H1 (cell line): ENCODE measurements around the gene CDK5RAP2. TPM values are rescaled to one million over a fixed set of nuclear protein-coding genes. Genes with fewer than 3 reads are reported as not detected.

Experiments
- CEBPB ChIP-seq: IDR thresholded peaks from 2 replicates; pipeline ENCODE4 v1.6.1; 2012; ENCODE audit warnings: low read depth, low read length
- CHD7 ChIP-seq: fragments of 300-600 bp; sonication (generic); IDR thresholded peaks from 2 replicates; pipeline ENCODE4 v1.7.1; 2012; ENCODE audit warnings: low read length, moderate library complexity, mild to moderate bottlenecking, inconsistent platforms; ENCODE audit not compliant: insufficient replicate concordance
- GABPA ChIP-seq: IDR thresholded peaks from 2 replicates; pipeline ENCODE4 v1.6.1; 2011; ENCODE audit warnings: mild to moderate bottlenecking, low read length, moderate library complexity, borderline replicate concordance; ENCODE audit not compliant: insufficient read depth
- HDAC6 ChIP-seq: IDR thresholded peaks from one replicate; pipeline ENCODE4 v1.7.1; 2012; ENCODE audit warnings: low read depth, mild to moderate bottlenecking, inconsistent platforms, low read length, moderate library complexity
- MAFK ChIP-seq: IDR thresholded peaks from 2 replicates; pipeline ENCODE4 v1.6.1; 2012; ENCODE audit warnings: low read depth, mild to moderate bottlenecking, improper control_type of control experiment, low read length
- PHF8 ChIP-seq: fragments of 200-600 bp; sonication (generic); conservative IDR thresholded peaks from 2 replicates; pipeline ENCODE4 v1.7.1; 2012; ENCODE audit warnings: low read depth, mild to moderate bottlenecking, inconsistent platforms, low read length, moderate library complexity
- TAF1 ChIP-seq: IDR thresholded peaks from 2 replicates; pipeline ENCODE4 v1.6.1; 2011; ENCODE audit warnings: mild to moderate bottlenecking, low read depth, low read length
- TAF7 ChIP-seq: optimal IDR thresholded peaks from 2 replicates; pipeline ENCODE3; 2011; ENCODE audit warnings: low read depth, mild to moderate bottlenecking, inconsistent platforms, low read length, moderate library complexity, borderline replicate concordance
- TCF12 ChIP-seq: IDR thresholded peaks from 2 replicates; pipeline ENCODE4 v1.6.1; 2011; ENCODE audit warnings: low read depth, mild to moderate bottlenecking, low read length
- TEAD4 ChIP-seq: IDR thresholded peaks from 2 replicates; pipeline ENCODE4 v1.6.1; 2012; ENCODE audit warnings: low read depth, low read length, inconsistent platforms, mixed read lengths
- ZNF274 ChIP-seq: IDR thresholded peaks from 2 replicates; pipeline ENCODE4 v1.7.0; 2012; ENCODE audit warnings: low read length, borderline replicate concordance; ENCODE audit errors: extremely low read depth
- polyA plus RNA-seq, 7 experiments: library from polyadenylated mRNA; depleted of rRNA in 3 of 7; stranded (reverse) in 5 of 7; unstranded in 2 of 7; fragments of >200 nt in 5 of 7; fragments of 200-250 nt in 2 of 7; gene quantifications; 1 replicate in 5 of 7; 2 replicates in 1 of 7; 4 replicates in 1 of 7; pipeline versions ENCODE4 v1.2.1 to v1.2.3, GENCODE V29; 2011 to 2013; ENCODE audit warnings: missing spikeins in 2 of 7, mixed read lengths in 2 of 7
- total RNA-seq: library from RNA; stranded (reverse); fragmentation: NEBNext Ultra II Directional; extraction: Animal tissue kit (Norgen Biotek cat#: 25700); gene quantifications from 2 replicates; pipeline ENCODE4 v1.2.1, GENCODE V29; 2021

CDK5RAP2 gene
- total and polyA plus RNA-seq, 2 of the 8 experiments (the other 6 are each of a cell fraction or from before 2014, with no cell fraction given): 19.8 to 49.4 TPM

GRCh38 chr9:120384925-120385272 lies 195.1 kb downstream of the CDK5RAP2 start (continued):
- TF ChIP-seq CHD7: no peak
- TF ChIP-seq GABPA: no peak
- TF ChIP-seq TAF1: no peak
- TF ChIP-seq TAF7: no peak
- no peak for TF ChIP-seq TEAD4
- TF ChIP-seq ZNF274: no peak
- TF ChIP-seq MAFK: no peak
- TF ChIP-seq CEBPB: no peak
- TF ChIP-seq HDAC6: no peak
- no peak for TF ChIP-seq PHF8
- no peak for TF ChIP-seq TCF12
- TF ChIP-seq, all 59 proteins: peak for 0
